ENCODE data around the gene UNC5C.

The UNC5C gene

GRCh38 chr4:95165926-95166524, 382.7 kb downstream of the UNC5C start:
- Histone ChIP-seq H3K4me3 (ENCODE audit: low read depth, low read length, poor library complexity, severe bottlenecking) (no peak overlapping the region), H3F3A (ENCODE audit: insufficient read depth, low read length) (no peaks in the 10 kb centered on the region), H3K9me2 (ENCODE audit: low read depth, low read length) (no peaks in the 10 kb centered on the region), H2AFZ (ENCODE audit: low read length) (no peak overlapping the region), H3K27me3 (ENCODE audit: insufficient read depth, low read length) (no peaks in the 10 kb centered on the region; the same call in 1 of the 2 replicates), H3K36me3 (ENCODE audit: insufficient read depth, low read length) (no peaks in the 10 kb centered on the region), H3K9me3 (ENCODE audit: low read length) (no peaks in the 10 kb centered on the region), H3K27ac (ENCODE audit: low read depth, low read length, poor library complexity, severe bottlenecking) (no peak overlapping the region), H4K20me1 (ENCODE audit: insufficient read depth, low read length) (no peaks in the 10 kb centered on the region), H3K4me2 (ENCODE audit: low read length) (no peak overlapping the region), H3K4me1 (ENCODE audit: insufficient read depth, low read length, severe bottlenecking) (no peaks in the 10 kb centered on the region), H3K79me2 (ENCODE audit: insufficient read depth, low read length) (no peaks in the 10 kb centered on the region), H3K9ac (ENCODE audit: low read length) (no peak overlapping the region)
- TF ChIP-seq CTCF (IDR thresholded peaks at IDR 0.05; ENCODE audit: low read length) (peak; percentile 66), EZH2 (IDR thresholded peaks at IDR 0.05; ENCODE audit: borderline replicate concordance, low read length) (no peak)

- no peaks in the 10 kb centered on the region for H3K9me2 ChIP-seq (ENCODE audit: low read depth, low read length)
- no peak for TF ChIP-seq CTCF (IDR thresholded peaks at IDR 0.05; ENCODE audit: low read length)
- TF ChIP-seq EZH2 (IDR thresholded peaks at IDR 0.05; ENCODE audit: borderline replicate concordance, low read length) = no peak
- H3K9ac ChIP-seq (ENCODE audit: low read length) = no peak overlapping the region
- H3K4me3 ChIP-seq (ENCODE audit: low read depth, low read length, poor library complexity, severe bottlenecking) = no peak overlapping the region
- H3K36me3 ChIP-seq (ENCODE audit: insufficient read depth, low read length) = no peaks in the 10 kb centered on the region
- H3F3A ChIP-seq (ENCODE audit: insufficient read depth, low read length) = no peaks in the 10 kb centered on the region
- H2AFZ ChIP-seq (ENCODE audit: low read length) = no peak overlapping the region
- no peak overlapping the region for H3K4me2 ChIP-seq (ENCODE audit: low read length)
- H3K4me1 ChIP-seq (ENCODE audit: insufficient read depth, low read length, severe bottlenecking) = no peaks in the 10 kb centered on the region
- no peaks in the 10 kb centered on the region for H3K79me2 ChIP-seq (ENCODE audit: insufficient read depth, low read length)
- no peaks in the 10 kb centered on the region for H3K27me3 ChIP-seq (ENCODE audit: insufficient read depth, low read length)
- no peaks in the 10 kb centered on the region for H3K9me3 ChIP-seq (ENCODE audit: low read length)
- no peaks in the 10 kb centered on the region for H4K20me1 ChIP-seq (ENCODE audit: insufficient read depth, low read length)
- H3K27ac ChIP-seq (ENCODE audit: low read depth, low read length, poor library complexity, severe bottlenecking) = no peak overlapping the region
Observed at GRCh38 chr4:95162867-95163266, 385.9 kb downstream of the UNC5C start.

GRCh38 chr4:95161781-95162469, 386.8 kb downstream of the UNC5C start:
- Histone ChIP-seq H3F3A (ENCODE audit: insufficient read depth, low read length) (no peaks in the 10 kb centered on the region), H3K27ac (ENCODE audit: low read depth, low read length, poor library complexity, severe bottlenecking) (no peak overlapping the region), H3K9me3 (ENCODE audit: low read length) (no peaks in the 10 kb centered on the region), H3K9ac (ENCODE audit: low read length) (no peak overlapping the region), H2AFZ (ENCODE audit: low read length) (no peak overlapping the region), H4K20me1 (ENCODE audit: insufficient read depth, low read length) (no peaks in the 10 kb centered on the region), H3K79me2 (ENCODE audit: insufficient read depth, low read length) (no peaks in the 10 kb centered on the region), H3K36me3 (ENCODE audit: insufficient read depth, low read length) (no peaks in the 10 kb centered on the region), H3K27me3 (ENCODE audit: insufficient read depth, low read length) (no peaks in the 10 kb centered on the region), H3K9me2 (ENCODE audit: low read depth, low read length) (no peaks in the 10 kb centered on the region), H3K4me2 (ENCODE audit: low read length) (no peak overlapping the region), H3K4me3 (ENCODE audit: low read depth, low read length, poor library complexity, severe bottlenecking) (no peak overlapping the region), H3K4me1 (ENCODE audit: insufficient read depth, low read length, severe bottlenecking) (no peaks in the 10 kb centered on the region)
- TF ChIP-seq EZH2 (IDR thresholded peaks at IDR 0.05; ENCODE audit: borderline replicate concordance, low read length) (no peak), CTCF (IDR thresholded peaks at IDR 0.05; ENCODE audit: low read length) (no peak)
